SK-N-SH treated with all-trans-retinoic acid at 6 μM for 48 hours (cell line): ENCODE results near the gene KRTAP10-2.

Experiments
- CSDC2 ChIP-seq: fragments of 250-450 bp; sonication (Bioruptor Pico); IDR thresholded peaks from 2 replicates; pipeline ENCODE4 v1.5.0; 2020; ENCODE audit warnings: mild to moderate bottlenecking, moderate library complexity
- CSRNP3 ChIP-seq: fragments of 250-450 bp; sonication (Bioruptor Pico); IDR thresholded peaks from 2 replicates; pipeline ENCODE4 v1.5.1; 2021; ENCODE audit warnings: mild to moderate bottlenecking, moderate library complexity
- PPARA ChIP-seq: fragments of 250-450 bp; sonication (Bioruptor Pico); IDR thresholded peaks from 2 replicates; pipeline ENCODE4 v1.5.0; 2020; ENCODE audit warnings: mild to moderate bottlenecking, borderline replicate concordance
- RARB ChIP-seq: fragments of 250-450 bp; sonication (Bioruptor Pico); IDR thresholded peaks from 2 replicates; pipeline ENCODE4 v1.8.0; 2021; ENCODE audit warnings: mild to moderate bottlenecking, moderate library complexity

DNA sequence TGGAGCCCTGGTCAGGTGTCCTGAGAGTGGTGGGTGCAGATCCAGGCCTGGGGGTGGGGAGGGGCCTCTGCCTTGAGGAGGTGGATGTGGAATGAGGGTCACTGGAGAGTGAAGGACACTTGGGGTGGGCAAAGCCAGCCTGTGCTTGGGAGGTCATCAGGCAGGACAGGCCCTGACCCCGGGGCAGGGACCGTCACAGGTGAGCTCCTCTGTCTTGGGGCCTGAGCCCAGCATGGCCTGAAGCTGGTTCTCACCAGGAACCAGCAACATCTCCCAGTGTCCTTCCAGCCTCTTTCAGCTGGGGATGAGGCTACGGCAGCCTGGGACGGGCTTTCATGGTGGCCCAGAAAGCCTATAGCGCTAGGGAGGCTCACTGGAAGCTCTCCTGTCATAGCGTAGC, 831 bp upstream of the KRTAP10-2 start:
- TF ChIP-seq RARB (CRISPR knock-in tag): no peak
- no peak for TF ChIP-seq PPARA (CRISPR knock-in tag)
- TF ChIP-seq CSDC2 (CRISPR knock-in tag): no peak
- no peak for TF ChIP-seq CSRNP3 (CRISPR knock-in tag)
